ENCODE data around the gene NDRG3. TPM values are rescaled to one million over a fixed set of nuclear protein-coding genes. Genes with fewer than 3 reads are reported as not detected.

The NDRG3 gene
- total RNA-seq, 1 experiment from 2014 or later, result 18.3 TPM

- no peak for DNase-seq (ENCODE audit: low read depth)
Measured at GRCh38 chr20:36761125-36761524, 15.2 kb upstream of the NDRG3 start.

- DNase-seq (ENCODE audit: low read depth), result no peak
Measured at GRCh38 chr20:36760647-36761046, 14.8 kb upstream of the NDRG3 start.

GRCh38 chr20:36758276-36758675 lies 12.4 kb upstream of the NDRG3 start:
- DNase-seq (ENCODE audit: low read depth), result no peak

GRCh38 chr20:36756496-36756895 lies 10.6 kb upstream of the NDRG3 start:
- no peak for DNase-seq (ENCODE audit: low read depth)

GRCh38 chr20:36754656-36755222 lies 8.8 kb upstream of the NDRG3 start:
- DNase-seq (ENCODE audit: low read depth), result peak; percentile 92

- no peak for DNase-seq (ENCODE audit: low read depth)
Measured at GRCh38 chr20:36752582-36752981, 6.7 kb upstream of the NDRG3 start.

GRCh38 chr20:36745234-36745926 lies 510 bp downstream of the NDRG3 start:
- DNase-seq (ENCODE audit: low read depth), result peak; percentile 4

- DNase-seq (ENCODE audit: low read depth), result peak; percentile 26
Measured at GRCh38 chr20:36744764-36745191, 1.1 kb downstream of the NDRG3 start.

- no peak for DNase-seq (ENCODE audit: low read depth)
Measured at GRCh38 chr20:36744243-36744642, 1.6 kb downstream of the NDRG3 start.

GRCh38 chr20:36742558-36742957 lies 3.3 kb downstream of the NDRG3 start:
- no peak for DNase-seq (ENCODE audit: low read depth)

- no peak for DNase-seq (ENCODE audit: low read depth)
Measured at GRCh38 chr20:36741072-36741471, 4.8 kb downstream of the NDRG3 start.

- DNase-seq (ENCODE audit: low read depth), result no peak
Measured at GRCh38 chr20:36737183-36737499, 8.7 kb downstream of the NDRG3 start.

GRCh38 chr20:36736451-36737182 lies 9.3 kb downstream of the NDRG3 start:
- DNase-seq (ENCODE audit: low read depth), result no peak

GRCh38 chr20:36732456-36732855 lies 13.4 kb downstream of the NDRG3 start:
- DNase-seq (ENCODE audit: low read depth), result no peak

GRCh38 chr20:36728986-36729385 lies 16.9 kb downstream of the NDRG3 start:
- DNase-seq (ENCODE audit: low read depth), result no peak

GRCh38 chr20:36726168-36726567 lies 19.7 kb downstream of the NDRG3 start:
- no peak for DNase-seq (ENCODE audit: low read depth)

- DNase-seq (ENCODE audit: low read depth), result no peak
Measured at GRCh38 chr20:36720510-36720909, 25.4 kb downstream of the NDRG3 start.

- DNase-seq (ENCODE audit: low read depth), result peak; percentile 9
Measured at GRCh38 chr20:36717657-36718056, 28.2 kb downstream of the NDRG3 start.

- no peak for DNase-seq (ENCODE audit: low read depth)
Measured at GRCh38 chr20:36717021-36717420, 28.9 kb downstream of the NDRG3 start.

- no peak for DNase-seq (ENCODE audit: low read depth)
Measured at GRCh38 chr20:36712775-36713174, 33.1 kb downstream of the NDRG3 start.

- no peak for DNase-seq (ENCODE audit: low read depth)
Measured at GRCh38 chr20:36709126-36709525, 36.8 kb downstream of the NDRG3 start.

GRCh38 chr20:36703530-36703929 lies 42.4 kb downstream of the NDRG3 start:
- no peak for DNase-seq (ENCODE audit: low read depth)

GRCh38 chr20:36700438-36700837 lies 45.5 kb downstream of the NDRG3 start:
- DNase-seq (ENCODE audit: low read depth), result no peak
